Pons (tissue), 1 donor: ENCODE measurements around the gene ACTR1A.
"Not testable (repeated sequence)": the region's sequence is repeated elsewhere in the genome, so short reads cannot be mapped to it uniquely, and the experiment has no call there.

Source experiments
- DNase-seq: peaks from one replicate; pipeline ENCODE4 v3.0.0-alpha.2; 2016; ENCODE audit warnings: low spot score

ACTR1A gene

GRCh38 chr10:102502337-102503151, at the start of gene ACTR1A:
Gene ACTR1A (minus strand): TSS chr10:102502712. CDS start chr10:102502647, 65 bp downstream.
- DNase-seq, result peak; percentile 100

GRCh38 chr10:102550636-102551210, 48.2 kb upstream of the ACTR1A start:
- DNase-seq, result no peak

- no peak for DNase-seq
Observed at GRCh38 chr10:102549549-102549948, 47.0 kb upstream of the ACTR1A start.

GRCh38 chr10:102546606-102547320, 44.3 kb upstream of the ACTR1A start:
- no peak for DNase-seq

GRCh38 chr10:102545997-102546396, 43.5 kb upstream of the ACTR1A start:
- DNase-seq, result no peak

GRCh38 chr10:102545265-102545871, 42.9 kb upstream of the ACTR1A start:
- no peak for DNase-seq

GRCh38 chr10:102542800-102543418, 40.4 kb upstream of the ACTR1A start:
- no peak for DNase-seq

- DNase-seq, result no peak
Observed at GRCh38 chr10:102540023-102540422, 37.5 kb upstream of the ACTR1A start.

- DNase-seq, result no peak
Observed at GRCh38 chr10:102538811-102539210, 36.3 kb upstream of the ACTR1A start.

- no peak for DNase-seq
Observed at GRCh38 chr10:102537948-102538347, 35.4 kb upstream of the ACTR1A start.

- no peak for DNase-seq
Observed at GRCh38 chr10:102537367-102537766, 34.9 kb upstream of the ACTR1A start.

GRCh38 chr10:102535481-102536147, 33.1 kb upstream of the ACTR1A start:
- no peak for DNase-seq

- DNase-seq, result not testable (repeated sequence)
Observed at GRCh38 chr10:102534966-102535365, 32.5 kb upstream of the ACTR1A start.

- DNase-seq, result no peak
Observed at GRCh38 chr10:102534333-102534732, 31.8 kb upstream of the ACTR1A start.

GRCh38 chr10:102527546-102527945, 25.0 kb upstream of the ACTR1A start:
- no peak for DNase-seq

- no peak for DNase-seq
Observed at GRCh38 chr10:102524746-102525145, 22.2 kb upstream of the ACTR1A start.

GRCh38 chr10:102523250-102524029, 20.9 kb upstream of the ACTR1A start:
- DNase-seq, result no peak

- DNase-seq, result no peak
Observed at GRCh38 chr10:102522874-102523249, 20.4 kb upstream of the ACTR1A start.

GRCh38 chr10:102519246-102519825, 16.8 kb upstream of the ACTR1A start:
- DNase-seq, result no peak

- no peak for DNase-seq
Observed at GRCh38 chr10:102517553-102517952, 15.0 kb upstream of the ACTR1A start.
